Choroid plexus epithelial cell (primary cell): ENCODE measurements around the gene ZFP14.

ENCODE experiments used
- DNase-seq: peaks from one replicate; pipeline ENCODE4 v3.0.0-alpha.2; 2010; ENCODE audit warnings: low read depth
- H3K4me3 ChIP-seq: 2 replicates; pipeline ENCODE4 v1.5.1; 2011; ENCODE audit warnings: low read depth, mild to moderate bottlenecking, control low read depth, low read length, moderate library complexity
- TF ChIP-seq, protein P1 (sequence below): conservative IDR thresholded peaks from 2 replicates; pipeline ENCODE4 v1.5.1; 2011; ENCODE audit warnings: low read depth, mild to moderate bottlenecking, control low read depth, inconsistent platforms, low read length, moderate library complexity

ZFP14 gene

GRCh38 chr19:36409841-36410240, 30.8 kb upstream of the ZFP14 start:
- no peak overlapping the region for H3K4me3 ChIP-seq
- TF ChIP-seq, protein P1, sequence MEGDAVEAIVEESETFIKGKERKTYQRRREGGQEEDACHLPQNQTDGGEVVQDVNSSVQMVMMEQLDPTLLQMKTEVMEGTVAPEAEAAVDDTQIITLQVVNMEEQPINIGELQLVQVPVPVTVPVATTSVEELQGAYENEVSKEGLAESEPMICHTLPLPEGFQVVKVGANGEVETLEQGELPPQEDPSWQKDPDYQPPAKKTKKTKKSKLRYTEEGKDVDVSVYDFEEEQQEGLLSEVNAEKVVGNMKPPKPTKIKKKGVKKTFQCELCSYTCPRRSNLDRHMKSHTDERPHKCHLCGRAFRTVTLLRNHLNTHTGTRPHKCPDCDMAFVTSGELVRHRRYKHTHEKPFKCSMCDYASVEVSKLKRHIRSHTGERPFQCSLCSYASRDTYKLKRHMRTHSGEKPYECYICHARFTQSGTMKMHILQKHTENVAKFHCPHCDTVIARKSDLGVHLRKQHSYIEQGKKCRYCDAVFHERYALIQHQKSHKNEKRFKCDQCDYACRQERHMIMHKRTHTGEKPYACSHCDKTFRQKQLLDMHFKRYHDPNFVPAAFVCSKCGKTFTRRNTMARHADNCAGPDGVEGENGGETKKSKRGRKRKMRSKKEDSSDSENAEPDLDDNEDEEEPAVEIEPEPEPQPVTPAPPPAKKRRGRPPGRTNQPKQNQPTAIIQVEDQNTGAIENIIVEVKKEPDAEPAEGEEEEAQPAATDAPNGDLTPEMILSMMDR = no peak
- DNase-seq = no peak

DNA sequence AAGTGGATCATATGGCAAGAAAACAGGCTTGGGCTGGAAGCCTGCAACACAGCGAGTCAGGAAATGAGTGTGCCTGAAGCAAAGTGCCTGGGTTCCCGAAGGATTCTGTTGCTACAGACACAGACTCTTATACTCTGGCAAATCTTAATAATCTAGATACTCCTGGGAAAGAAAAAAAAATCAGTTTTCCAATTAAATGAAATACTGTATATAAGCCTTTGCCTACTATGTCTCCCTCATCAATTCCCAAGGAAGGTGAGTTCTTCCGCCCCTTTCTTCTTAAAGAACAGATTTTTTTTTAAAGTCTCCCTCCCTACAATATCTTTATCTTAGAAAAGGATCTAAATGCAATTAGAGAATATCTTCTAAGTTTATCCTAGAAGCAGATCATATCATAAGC, 29.1 kb upstream of the ZFP14 start:
- no peak overlapping the region for H3K4me3 ChIP-seq
- TF ChIP-seq, protein P1 = no peak
- no peak for DNase-seq

DNA sequence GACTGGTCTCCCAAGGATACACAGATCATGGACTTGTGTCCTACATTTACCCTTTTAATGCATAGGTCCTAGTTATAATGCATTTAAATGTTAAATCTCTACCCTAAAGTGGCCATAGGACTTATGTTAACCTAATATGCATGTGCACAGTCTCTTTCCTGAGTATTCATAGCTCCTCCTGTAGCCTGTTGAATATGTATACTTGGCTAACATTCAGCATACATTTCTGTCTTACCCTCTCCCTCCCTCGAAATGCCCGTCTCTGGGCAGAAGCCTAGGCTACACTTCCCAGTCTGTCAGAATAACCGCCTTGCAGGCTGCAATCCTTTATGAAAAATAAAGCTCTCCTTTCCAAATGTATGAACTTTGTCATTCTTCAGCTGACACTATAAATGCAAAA, 25.5 kb upstream of the ZFP14 start:
- no peak for DNase-seq

GRCh38 chr19:36401475-36401874, 22.5 kb upstream of the ZFP14 start:
- TF ChIP-seq, protein P1 = no peak
- H3K4me3 ChIP-seq = no peak overlapping the region
- no peak for DNase-seq

More for the DNA sequence above, 25.5 kb upstream of the ZFP14 start:
- TF ChIP-seq, protein P1 = no peak
- no peak overlapping the region for H3K4me3 ChIP-seq

DNA sequence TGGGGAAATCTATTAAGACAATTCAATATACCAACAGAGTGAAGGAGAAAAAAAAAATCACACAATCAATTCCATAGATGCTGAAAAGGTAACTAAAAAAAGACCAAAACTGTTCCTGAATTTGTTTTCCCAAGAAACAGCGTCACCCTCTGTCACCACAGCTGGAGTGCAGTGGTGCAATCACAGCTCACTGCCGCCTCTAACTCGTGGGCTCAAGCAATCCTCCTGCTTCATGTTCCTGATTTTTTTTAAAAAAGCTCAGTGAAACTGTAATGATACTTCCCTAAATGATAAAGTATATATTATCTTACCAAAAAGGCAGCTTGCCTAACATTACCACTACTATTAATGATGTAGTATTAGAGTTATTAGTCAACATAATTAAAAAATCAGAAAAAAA, 19.6 kb upstream of the ZFP14 start:
- no peak overlapping the region for H3K4me3 ChIP-seq
- TF ChIP-seq, protein P1 = no peak
- no peak for DNase-seq

DNA sequence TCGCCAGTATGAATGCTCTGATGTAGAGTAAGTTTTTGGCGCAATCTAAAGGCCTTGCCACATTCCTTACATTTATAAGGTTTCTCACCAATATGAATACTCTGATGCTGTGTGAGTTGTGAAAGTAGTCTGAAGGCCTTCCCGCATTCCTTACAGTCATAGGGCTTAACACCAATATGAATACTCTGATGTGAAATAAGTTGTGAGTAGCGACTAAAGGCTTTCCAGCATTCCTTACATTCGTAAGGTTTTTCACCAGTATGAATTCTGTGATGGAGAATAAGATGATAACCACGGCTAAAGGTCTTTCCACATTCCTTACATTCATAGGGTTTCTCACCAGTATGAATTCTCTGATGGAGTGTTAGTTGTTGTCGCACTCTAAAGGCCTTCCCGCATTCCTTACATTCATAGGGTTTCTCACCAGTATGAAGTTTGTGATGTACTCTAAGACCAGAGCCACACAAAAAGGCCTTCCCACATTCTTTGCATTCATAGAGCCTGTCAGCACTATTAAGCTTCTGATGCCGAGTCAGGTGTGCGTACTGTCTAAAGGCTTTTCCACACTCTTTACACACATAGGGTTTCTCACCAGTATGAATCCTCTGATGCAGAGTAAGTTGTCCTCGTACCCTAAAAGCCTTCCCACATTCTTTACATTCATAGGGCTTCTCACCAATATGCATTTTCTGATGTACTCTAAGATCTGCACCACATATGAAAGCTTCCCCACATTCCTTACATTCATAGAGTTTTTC, 14.1 kb upstream of the ZFP14 start:
- DNase-seq = no peak
- TF ChIP-seq, protein P1 = no peak
- H3K4me3 ChIP-seq = no peak overlapping the region

DNA sequence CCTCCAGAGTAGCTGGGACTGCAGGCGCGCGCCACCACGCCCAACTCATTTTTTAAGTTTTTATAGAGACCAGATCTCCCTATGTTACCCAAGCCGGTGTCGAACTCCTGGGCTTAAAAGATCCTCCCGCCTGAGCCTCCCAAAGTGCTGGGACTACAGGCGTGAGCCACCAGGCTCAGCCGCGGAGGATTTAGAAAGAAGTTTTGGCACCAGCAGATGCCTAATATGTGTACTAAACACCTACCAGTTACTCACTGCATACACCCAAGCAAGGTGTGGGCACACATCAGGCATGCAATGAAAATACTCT, 464 bp upstream of the ZFP14 start:
- H3K4me3 ChIP-seq = peak overlapping the region; percentile 95
- TF ChIP-seq, protein P1 = no peak
- no peak for DNase-seq
